SU-DHL-6 (cell line): ENCODE measurements around the gene STAC.

Experiments
- H2AFZ ChIP-seq: fragments of 200-600 bp; sonication (generic); 2 replicates; pipeline ENCODE4 v1.6.1; 2014; ENCODE audit warnings: low read depth, mild to moderate bottlenecking, moderate library complexity, mixed read lengths, antibody characterized with exemption, low read length; ENCODE audit not compliant: severe bottlenecking
- H3F3A ChIP-seq: fragments of 200-600 bp; shearing (Covaris generic); 2 replicates; pipeline ENCODE4 v1.6.0; 2016; ENCODE audit warnings: antibody characterized with exemption, mild to moderate bottlenecking; ENCODE audit not compliant: insufficient read depth
- H3K27ac ChIP-seq: fragments of 200-600 bp; sonication (generic); 2 replicates; pipeline ENCODE4 v1.5.1; 2016; ENCODE audit warnings: low read depth, mild to moderate bottlenecking, low read length, moderate library complexity, mixed read lengths
- H3K27me3 ChIP-seq: fragments of 200-600 bp; sonication (generic), shearing (Covaris generic); 2 replicates; pipeline ENCODE4 v1.6.0; 2014; ENCODE audit warnings: mild to moderate bottlenecking, low read length
- H3K36me3 ChIP-seq: fragments of 200-600 bp; sonication (generic); 2 replicates; pipeline ENCODE4 v1.6.1; 2014; ENCODE audit warnings: mild to moderate bottlenecking, low read length, mixed read lengths
- H3K4me2 ChIP-seq: fragments of 300-600, 200-600 bp; shearing (Covaris generic), sonication (generic); 2 replicates; pipeline ENCODE4 v1.6.0; 2014; ENCODE audit warnings: low read length, low read depth, mild to moderate bottlenecking; ENCODE audit not compliant: poor library complexity, severe bottlenecking
- H3K4me3 ChIP-seq: fragments of 200-600 bp; sonication (generic); 2 replicates; pipeline ENCODE4 v1.5.1; 2014; ENCODE audit warnings: antibody characterized with exemption, low read length, mild to moderate bottlenecking, mixed read lengths; ENCODE audit not compliant: insufficient read depth, poor library complexity, severe bottlenecking
- H3K79me2 ChIP-seq: fragments of 200-600 bp; sonication (generic); 2 replicates; pipeline ENCODE4 v1.6.1; 2014; ENCODE audit warnings: mild to moderate bottlenecking, low read length, moderate library complexity; ENCODE audit not compliant: insufficient read depth
- H3K9ac ChIP-seq: fragments of 200-600 bp; sonication (generic); 2 replicates; pipeline ENCODE4 v1.7.0; 2014; ENCODE audit warnings: mild to moderate bottlenecking, low read length
- H3K9me2 ChIP-seq: fragments of 200-600 bp; sonication (generic); replicated peaks from 2 replicates; pipeline ENCODE4 v1.6.1; 2014; ENCODE audit warnings: low read length; ENCODE audit not compliant: insufficient read depth
- H3K9me3 ChIP-seq: fragments of 200-600 bp; sonication (generic); 2 replicates; pipeline ENCODE4 v1.6.1; 2014; ENCODE audit warnings: low read length, mixed read lengths; ENCODE audit not compliant: insufficient read depth
- H4K20me1 ChIP-seq: fragments of 200-600 bp; sonication (generic); 2 replicates; pipeline ENCODE4 v1.6.1; 2014; ENCODE audit warnings: low read depth, mild to moderate bottlenecking, antibody characterized with exemption, low read length, moderate library complexity, mixed read lengths
- EZH2phosphoT487 ChIP-seq: fragments of 200-600 bp; sonication (generic), shearing (Covaris generic); conservative IDR thresholded peaks from 2 replicates; pipeline ENCODE4 v1.6.1; 2018; ENCODE audit warnings: mild to moderate bottlenecking, antibody characterized with exemption, low read length, moderate library complexity, mixed read lengths
- TF ChIP-seq, protein P1 (sequence below): fragments of 200-600 bp; sonication (generic); IDR thresholded peaks from one replicate; pipeline ENCODE4 v1.5.1; 2017; ENCODE audit warnings: antibody characterized with exemption, mild to moderate bottlenecking, low read length, moderate library complexity; ENCODE audit not compliant: insufficient read depth, poor library complexity, severe bottlenecking

The STAC gene

DNA sequence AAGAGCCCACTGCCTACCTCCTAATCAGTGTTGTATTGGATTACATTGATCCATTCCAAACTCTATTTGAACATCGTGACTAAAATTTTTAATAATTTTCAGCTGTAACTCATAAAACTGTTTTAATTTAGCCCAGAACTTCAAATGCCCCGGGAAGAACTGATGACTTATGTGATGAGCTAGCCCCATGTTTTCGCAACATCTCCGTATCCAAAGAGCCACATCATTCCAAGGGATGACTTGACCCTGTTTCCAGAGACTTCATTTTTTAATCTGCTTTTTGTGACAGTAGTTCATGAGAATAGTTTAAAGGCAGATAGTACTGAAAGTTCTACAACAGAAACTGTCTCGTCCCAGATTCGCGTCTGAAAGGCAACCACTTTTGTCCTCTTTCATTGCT, 97.4 kb downstream of the STAC start:
- H3K9ac ChIP-seq, result no peak overlapping the region
- H2AFZ ChIP-seq, result no peak overlapping the region
- no peak for TF ChIP-seq EZH2phosphoT487
- TF ChIP-seq, protein P1, sequence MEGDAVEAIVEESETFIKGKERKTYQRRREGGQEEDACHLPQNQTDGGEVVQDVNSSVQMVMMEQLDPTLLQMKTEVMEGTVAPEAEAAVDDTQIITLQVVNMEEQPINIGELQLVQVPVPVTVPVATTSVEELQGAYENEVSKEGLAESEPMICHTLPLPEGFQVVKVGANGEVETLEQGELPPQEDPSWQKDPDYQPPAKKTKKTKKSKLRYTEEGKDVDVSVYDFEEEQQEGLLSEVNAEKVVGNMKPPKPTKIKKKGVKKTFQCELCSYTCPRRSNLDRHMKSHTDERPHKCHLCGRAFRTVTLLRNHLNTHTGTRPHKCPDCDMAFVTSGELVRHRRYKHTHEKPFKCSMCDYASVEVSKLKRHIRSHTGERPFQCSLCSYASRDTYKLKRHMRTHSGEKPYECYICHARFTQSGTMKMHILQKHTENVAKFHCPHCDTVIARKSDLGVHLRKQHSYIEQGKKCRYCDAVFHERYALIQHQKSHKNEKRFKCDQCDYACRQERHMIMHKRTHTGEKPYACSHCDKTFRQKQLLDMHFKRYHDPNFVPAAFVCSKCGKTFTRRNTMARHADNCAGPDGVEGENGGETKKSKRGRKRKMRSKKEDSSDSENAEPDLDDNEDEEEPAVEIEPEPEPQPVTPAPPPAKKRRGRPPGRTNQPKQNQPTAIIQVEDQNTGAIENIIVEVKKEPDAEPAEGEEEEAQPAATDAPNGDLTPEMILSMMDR, result no peak
- H3K36me3 ChIP-seq, result no peaks in the 10 kb centered on the region
- no peak overlapping the region for H3K4me3 ChIP-seq
- no peaks in the 10 kb centered on the region for H3K9me2 ChIP-seq
- H3K9me3 ChIP-seq, result peaks cover 9% of the 10 kb centered on the region; the same call in 1 of the 2 replicates
- no peak overlapping the region for H3K4me2 ChIP-seq
- no peaks in the 10 kb centered on the region for H3F3A ChIP-seq
- H3K27me3 ChIP-seq, result no peaks in the 10 kb centered on the region
- H4K20me1 ChIP-seq, result no peaks in the 10 kb centered on the region
- H3K79me2 ChIP-seq, result no peaks in the 10 kb centered on the region
- H3K27ac ChIP-seq, result no peak overlapping the region

DNA sequence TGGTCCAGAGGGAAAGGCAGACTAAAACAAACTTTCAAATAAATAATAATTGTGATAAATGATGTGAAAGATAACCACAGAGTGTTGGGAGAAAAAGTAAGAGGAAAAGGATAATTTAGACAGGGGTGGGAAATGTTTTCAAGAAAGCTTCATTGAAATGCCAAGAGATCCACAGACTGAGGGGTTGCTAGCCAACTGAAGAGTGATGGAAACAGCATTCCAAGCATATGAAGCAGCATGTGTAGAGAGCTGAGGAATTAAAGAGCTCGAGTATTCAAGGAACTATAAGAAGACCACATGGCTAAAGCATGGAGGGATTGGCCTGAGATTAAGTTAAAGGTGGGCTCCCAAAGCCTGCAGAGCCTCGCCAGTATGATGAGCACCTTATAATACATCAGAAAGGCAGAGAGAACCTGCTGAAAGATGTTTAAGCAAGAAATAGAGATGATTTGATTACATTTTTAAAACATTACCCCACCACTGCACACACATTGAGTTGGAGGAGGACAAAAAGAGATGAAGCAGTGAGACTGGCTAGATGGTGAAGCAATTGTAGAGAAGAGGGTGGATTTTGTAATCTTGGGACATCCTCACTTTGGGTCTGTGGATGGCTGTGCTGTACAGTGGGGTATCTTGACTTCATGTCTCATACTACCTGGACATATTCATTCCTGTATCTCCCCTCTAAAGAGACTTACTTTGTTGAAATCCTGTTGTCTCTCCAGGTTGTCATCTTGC, 100.8 kb downstream of the STAC start:
- Histone ChIP-seq H3K79me2 (no peaks in the 10 kb centered on the region), H4K20me1 (no peaks in the 10 kb centered on the region), H3K36me3 (no peaks in the 10 kb centered on the region), H3K27me3 (no peaks in the 10 kb centered on the region), H3K9me3 (peaks cover 9% of the 10 kb centered on the region; the same call in 1 of the 2 replicates), H3F3A (no peaks in the 10 kb centered on the region), H3K27ac (no peak overlapping the region), H3K9me2 (no peaks in the 10 kb centered on the region), H3K4me3 (no peak overlapping the region), H3K4me2 (no peak overlapping the region), H2AFZ (no peak overlapping the region), H3K9ac (no peak overlapping the region)
- no peak for TF ChIP-seq EZH2phosphoT487
- TF ChIP-seq, protein P1, result no peak

DNA sequence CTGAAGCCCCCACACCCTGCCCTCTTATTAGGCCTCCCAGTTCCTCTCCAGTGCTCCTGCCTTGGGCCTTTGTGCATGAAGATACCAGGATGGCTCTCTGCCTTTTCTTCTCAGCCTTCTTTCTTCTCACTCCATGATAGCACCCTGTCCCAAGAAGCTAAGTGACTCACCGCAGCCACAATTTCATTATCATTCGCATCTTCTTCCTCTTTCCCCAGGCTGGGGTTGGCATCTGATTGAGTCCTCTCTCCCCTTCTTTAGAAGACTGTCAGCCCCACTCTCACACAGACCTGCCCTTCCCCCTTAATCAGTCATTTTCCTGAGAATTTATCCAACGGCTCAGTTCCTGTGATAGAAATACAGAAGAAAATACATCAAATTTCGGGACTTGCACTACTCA, 102.0 kb downstream of the STAC start:
- no peak overlapping the region for H3K4me2 ChIP-seq
- H3K27ac ChIP-seq, result no peak overlapping the region
- no peaks in the 10 kb centered on the region for H3K36me3 ChIP-seq
- H3K9ac ChIP-seq, result no peak overlapping the region
- H2AFZ ChIP-seq, result no peak overlapping the region
- TF ChIP-seq, protein P1, result no peak
- no peak for TF ChIP-seq EZH2phosphoT487
- no peaks in the 10 kb centered on the region for H3F3A ChIP-seq
- H3K79me2 ChIP-seq, result no peaks in the 10 kb centered on the region
- H3K9me2 ChIP-seq, result no peaks in the 10 kb centered on the region
- no peaks in the 10 kb centered on the region for H3K27me3 ChIP-seq
- H3K9me3 ChIP-seq, result peaks cover 9% of the 10 kb centered on the region; the same call in 1 of the 2 replicates
- no peaks in the 10 kb centered on the region for H4K20me1 ChIP-seq
- H3K4me3 ChIP-seq, result no peak overlapping the region
